T-helper 1 cell treated with Interleukin-12 subunit alpha and Interleukin-12 subunit beta and Interleukin-4 antibody, amounts not matched to agents 30 ng/mL and 1 ng/mL, for 36 hours (primary cell): ENCODE data around the gene TNFRSF14. TPM values are rescaled to one million over a fixed set of nuclear protein-coding genes. Genes with fewer than 3 reads are reported as not detected.

Source experiments
- intact Hi-C: fragments of 100-400 bp; cut with micrococcal nuclease; formaldehyde crosslinking; loops from one replicate; pipeline ENCODE4 v1.15.1; 2024
- total RNA-seq: library from RNA; stranded (reverse); gene quantifications from 2 replicates; pipeline ENCODE4 v1.2.3, GENCODE V29; 2022

TNFRSF14 gene
- total RNA-seq, 1 donor from 2014 or later: 264 TPM

- intact Hi-C loops: loop anchor here (10.0 kb wide), 2 partner anchors 1131 to 1409 kb away; partner anchors contain the start of genes C1orf159, TP73 and WRAP73
These were observed 32.8 kb upstream of the TNFRSF14 start for GRCh38 chr1:2523191-2523890.

- intact Hi-C loops: loop anchor here (10.0 kb wide), 2 partner anchors 1131 to 1409 kb away; partner anchors contain the start of genes C1orf159, TP73 and WRAP73
These were observed 32.1 kb upstream of the TNFRSF14 start for GRCh38 chr1:2523891-2524609.

GRCh38 chr1:2525572-2525919 lies 30.6 kb upstream of the TNFRSF14 start:
- intact Hi-C loops: loop anchor here (10.0 kb wide), 2 partner anchors 1129 to 1411 kb away; partner anchors contain the start of genes C1orf159, TP73 and WRAP73

- intact Hi-C loops: loop anchor here (1.0 to 10.0 kb wide), 13 partner anchors 21 to 1411 kb away; partner anchors contain the start of genes C1orf159, MORN1, PEX10 and PRXL2B
These were observed 30.0 kb upstream of the TNFRSF14 start, which contains the start of gene PANK4 for GRCh38 chr1:2525920-2526823. TSS of gene PANK4 (minus strand) at chr1:2526596. CDS start at chr1:2526587, 9 bp downstream.

- intact Hi-C loops: loop anchor here (1.0 to 10.0 kb wide), 13 partner anchors 20 to 1412 kb away; partner anchors contain the start of genes C1orf159, MORN1, PEX10 and PRXL2B
These were observed 29.2 kb upstream of the TNFRSF14 start for GRCh38 chr1:2526824-2527555.

GRCh38 chr1:2527556-2527860 lies 28.7 kb upstream of the TNFRSF14 start:
- intact Hi-C loops: loop anchor here (10.0 kb wide), 2 partner anchors 1127 to 1413 kb away; partner anchors contain the start of genes C1orf159, TP73 and WRAP73

- intact Hi-C loops: loop anchor here (10.0 kb wide), 2 partner anchors 1127 to 1413 kb away; partner anchors contain the start of genes C1orf159, TP73 and WRAP73
These were observed 28.2 kb upstream of the TNFRSF14 start for GRCh38 chr1:2528016-2528415.

- intact Hi-C loops: loop anchor here (10.0 kb wide), 2 partner anchors 1126 to 1414 kb away; partner anchors contain the start of genes C1orf159, TP73 and WRAP73
These were observed 27.6 kb upstream of the TNFRSF14 start for GRCh38 chr1:2528611-2528965.

- intact Hi-C loops: loop anchor here (10.0 kb wide), 2 partner anchors 1126 to 1414 kb away; partner anchors contain the start of genes C1orf159, TP73 and WRAP73
These were observed 27.0 kb upstream of the TNFRSF14 start for GRCh38 chr1:2528966-2529783.

- intact Hi-C loops: loop anchor here (10.0 kb wide), 2 partner anchors 1125 to 1415 kb away; partner anchors contain the start of genes C1orf159, TP73 and WRAP73
These were observed 26.2 kb upstream of the TNFRSF14 start, which contains the start of gene HES5 for GRCh38 chr1:2529784-2530512. TSS of gene HES5 (minus strand) at chr1:2530263. CDS start at chr1:2530164, 99 bp downstream.

- intact Hi-C loops: no loop called here
These were observed 25.4 kb upstream of the TNFRSF14 start for GRCh38 chr1:2530513-2531361.

GRCh38 chr1:2532485-2533160 lies 23.5 kb upstream of the TNFRSF14 start:
- intact Hi-C loops: no loop called here

- intact Hi-C loops: no loop called here
These were observed 22.8 kb upstream of the TNFRSF14 start for GRCh38 chr1:2533365-2533764.

- intact Hi-C loops: no loop called here
These were observed 21.9 kb upstream of the TNFRSF14 start for GRCh38 chr1:2534315-2534686.

GRCh38 chr1:2534687-2535441 lies 21.3 kb upstream of the TNFRSF14 start:
- intact Hi-C loops: no loop called here

- intact Hi-C loops: no loop called here
These were observed 20.7 kb upstream of the TNFRSF14 start for GRCh38 chr1:2535455-2535854.
